NB4 (cell line): ENCODE data around the gene TMEM100.

Experiments
- CTCF ChIP-seq: IDR thresholded peaks from one replicate; pipeline ENCODE4 v1.5.1; 2012; ENCODE audit warnings: low read depth, low read length
- MAX ChIP-seq: IDR thresholded peaks from 2 replicates; pipeline ENCODE4 v1.6.1; 2011; ENCODE audit warnings: low read depth, low read length
- POLR2A ChIP-seq: IDR thresholded peaks from 2 replicates; pipeline ENCODE4 v1.6.1; 2011; ENCODE audit warnings: mild to moderate bottlenecking; ENCODE audit not compliant: insufficient read length; ENCODE audit errors: extremely low read depth

GRCh38 chr17:55769625-55770000, 46.9 kb upstream of the TMEM100 start:
- TF ChIP-seq POLR2A (no peak), CTCF (no peak), MAX (no peak)
